ENCODE data around the gene NEO1.

The NEO1 gene

DNA sequence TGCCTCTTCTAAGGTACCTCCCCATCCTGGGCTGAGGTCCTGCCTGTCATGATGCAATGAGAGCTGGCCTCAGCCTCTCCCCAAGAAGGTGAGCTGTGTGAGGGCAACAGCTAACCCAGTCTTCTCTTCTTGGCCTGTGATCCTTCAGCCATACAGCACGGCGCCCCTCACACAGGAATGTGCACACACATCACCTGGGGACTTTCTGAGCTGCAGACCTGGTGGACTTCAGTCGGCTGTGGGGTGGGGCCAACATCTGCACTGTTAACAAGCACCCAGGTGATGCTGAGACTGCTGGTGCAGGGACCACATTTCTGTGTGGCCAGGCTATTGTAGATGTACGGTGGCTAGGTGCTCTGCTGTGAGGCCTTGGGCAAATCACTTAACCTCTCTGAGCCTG lies 302.0 kb downstream of the NEO1 start:
- DNase-seq (ENCODE audit: low spot score), result no peak
